ENCODE measurements around the gene WFDC10A.
A peak's percentile ranks its signal among the peaks of the same experiment; 100 is the strongest.

WFDC10A gene

DNA sequence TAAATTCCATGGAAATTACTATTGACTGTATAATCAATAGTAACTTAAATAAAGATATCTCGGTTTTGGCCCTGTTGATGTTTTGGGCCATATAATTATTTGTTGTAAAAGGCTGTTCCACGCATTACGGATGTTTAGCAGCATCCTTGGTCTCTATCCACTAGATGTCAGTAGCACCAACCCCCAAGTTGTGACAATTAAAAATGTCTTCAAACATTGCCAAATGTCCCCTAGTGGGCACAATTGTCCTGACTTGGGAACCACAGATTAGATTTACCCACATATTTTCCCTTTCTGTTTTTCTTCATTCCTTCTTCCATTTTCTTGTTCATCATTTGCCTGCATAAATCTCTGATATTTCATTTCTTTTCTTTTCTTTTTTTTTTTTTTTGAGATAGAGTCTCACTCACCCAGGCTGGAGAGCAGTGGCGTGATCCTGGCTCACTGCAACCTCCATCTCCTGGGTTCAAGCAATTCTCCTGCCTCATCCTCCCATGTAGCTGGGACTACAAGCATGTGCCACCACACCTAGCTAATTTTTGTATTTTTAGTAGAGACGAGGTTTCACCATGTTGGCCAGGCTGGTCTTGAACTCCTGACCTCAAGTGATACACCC, 36.9 kb upstream of the WFDC10A start:
- TF ChIP-seq, protein P1, sequence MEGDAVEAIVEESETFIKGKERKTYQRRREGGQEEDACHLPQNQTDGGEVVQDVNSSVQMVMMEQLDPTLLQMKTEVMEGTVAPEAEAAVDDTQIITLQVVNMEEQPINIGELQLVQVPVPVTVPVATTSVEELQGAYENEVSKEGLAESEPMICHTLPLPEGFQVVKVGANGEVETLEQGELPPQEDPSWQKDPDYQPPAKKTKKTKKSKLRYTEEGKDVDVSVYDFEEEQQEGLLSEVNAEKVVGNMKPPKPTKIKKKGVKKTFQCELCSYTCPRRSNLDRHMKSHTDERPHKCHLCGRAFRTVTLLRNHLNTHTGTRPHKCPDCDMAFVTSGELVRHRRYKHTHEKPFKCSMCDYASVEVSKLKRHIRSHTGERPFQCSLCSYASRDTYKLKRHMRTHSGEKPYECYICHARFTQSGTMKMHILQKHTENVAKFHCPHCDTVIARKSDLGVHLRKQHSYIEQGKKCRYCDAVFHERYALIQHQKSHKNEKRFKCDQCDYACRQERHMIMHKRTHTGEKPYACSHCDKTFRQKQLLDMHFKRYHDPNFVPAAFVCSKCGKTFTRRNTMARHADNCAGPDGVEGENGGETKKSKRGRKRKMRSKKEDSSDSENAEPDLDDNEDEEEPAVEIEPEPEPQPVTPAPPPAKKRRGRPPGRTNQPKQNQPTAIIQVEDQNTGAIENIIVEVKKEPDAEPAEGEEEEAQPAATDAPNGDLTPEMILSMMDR (IDR thresholded peaks at IDR 0.05; ENCODE audit: control extremely low read depth, extremely low read depth, low read depth, missing control alignments) = peak; percentile 51
- ChIA-PET POLR2A (no interaction called here), CTCF (interaction anchor here (3.8 kb wide), 1 partner anchor 178 kb away, joined by 34 read pairs; no protein-coding TSS in a partner anchor)

DNA sequence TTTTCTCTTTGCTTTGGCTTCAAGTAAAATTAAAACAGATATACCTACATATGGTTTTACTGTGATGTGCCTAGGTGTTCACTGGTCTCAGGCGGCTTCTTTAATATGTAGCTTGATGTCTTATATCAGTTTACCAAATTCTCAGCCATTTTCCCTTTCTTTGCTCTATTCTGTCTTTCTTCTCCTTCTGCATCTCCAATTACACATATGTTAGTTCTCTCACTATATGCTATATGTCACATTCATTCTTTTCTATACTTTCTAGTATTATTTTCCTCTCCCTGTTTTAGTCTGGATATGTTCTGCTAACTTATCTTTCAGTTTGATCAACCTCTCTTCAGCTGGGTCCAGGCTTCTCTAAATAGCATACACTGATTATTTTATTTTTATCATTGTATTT, 36.0 kb upstream of the WFDC10A start:
- no peak for DNase-seq (ENCODE audit: extremely low spot score)
- ChIA-PET CTCF (interaction anchor here (3.8 kb wide), 1 partner anchor 178 kb away, joined by 34 read pairs; no protein-coding TSS in a partner anchor), POLR2A (no interaction called here)
- TF ChIP-seq, protein P1 (IDR thresholded peaks at IDR 0.05; ENCODE audit: control extremely low read depth, extremely low read depth, low read depth, missing control alignments) = no peak

More for the DNA sequence above, 36.9 kb upstream of the WFDC10A start:
- DNase-seq (ENCODE audit: extremely low spot score) = peak; percentile 27

DNA sequence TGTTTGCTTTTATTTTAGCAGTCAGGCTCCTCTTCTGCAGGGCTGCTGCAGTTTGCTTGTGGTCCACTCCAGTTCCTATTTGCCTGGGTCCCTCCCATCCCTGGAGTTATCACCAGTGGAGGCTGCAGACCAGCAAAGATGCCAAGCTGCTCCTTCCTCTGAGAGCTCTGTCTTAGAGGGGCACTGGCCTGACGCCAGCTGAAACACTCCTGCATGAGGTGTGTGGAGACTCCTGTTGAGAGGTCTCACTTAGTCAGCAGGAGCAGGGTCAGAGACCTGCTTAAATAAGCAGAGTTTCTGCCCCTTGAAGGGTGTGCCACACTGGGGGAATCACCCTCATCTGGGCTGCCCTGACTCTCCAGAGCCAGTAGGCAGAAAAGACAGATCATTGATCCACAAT, 34.3 kb upstream of the WFDC10A start:
- DNase-seq (ENCODE audit: extremely low spot score) = no peak
- TF ChIP-seq, protein P1 (IDR thresholded peaks at IDR 0.05; ENCODE audit: control extremely low read depth, extremely low read depth, low read depth, missing control alignments) = no peak
- ChIA-PET CTCF (interaction anchor here (1.5 to 3.8 kb wide), 2 partner anchors 31 to 176 kb away, joined by 3 to 34 read pairs; no protein-coding TSS in a partner anchor), POLR2A (no interaction called here)

DNA sequence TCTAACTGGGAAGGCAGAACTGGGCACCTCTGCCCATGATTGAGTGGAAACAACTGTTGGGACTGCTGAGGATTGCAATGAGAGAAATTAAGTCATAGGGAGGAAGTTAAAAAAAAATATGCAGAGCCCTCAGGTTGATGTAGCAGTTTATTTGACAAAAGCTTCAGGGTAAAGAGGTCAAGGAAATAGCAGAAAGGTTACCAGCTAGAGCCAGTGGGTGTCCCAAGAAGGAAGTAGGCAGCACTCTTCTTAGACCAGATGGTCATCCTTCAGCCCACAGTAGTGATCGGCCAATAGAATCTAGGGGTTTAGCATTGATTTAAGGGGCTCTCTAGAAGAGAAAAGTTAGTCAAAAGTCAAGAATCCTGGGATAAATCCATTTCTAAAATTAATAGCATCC, 21.7 kb upstream of the WFDC10A start:
- TF ChIP-seq, protein P1 (IDR thresholded peaks at IDR 0.05; ENCODE audit: control extremely low read depth, extremely low read depth, low read depth, missing control alignments) = no peak
- CTCF ChIA-PET = no interaction called here
- POLR2A ChIA-PET = no interaction called here
- no peak for DNase-seq (ENCODE audit: extremely low spot score)

DNA sequence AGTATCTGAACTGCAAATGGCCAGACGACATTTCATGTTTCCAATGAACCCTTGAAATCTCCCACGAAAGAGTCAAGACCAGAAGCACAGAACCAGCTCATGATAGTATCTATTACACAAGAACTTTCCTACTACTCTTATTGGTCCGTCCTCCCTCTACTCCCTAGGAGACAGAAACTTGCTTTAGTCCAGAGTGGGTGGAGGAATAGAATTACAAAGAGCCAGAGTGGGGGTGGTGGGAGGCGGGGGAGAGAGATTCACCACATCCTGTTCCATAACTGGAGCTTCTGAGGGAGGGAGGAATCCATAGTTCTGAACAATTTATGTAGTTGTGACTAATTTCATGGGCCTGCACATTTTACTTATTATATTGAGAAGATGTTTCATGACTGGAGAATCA, 18.5 kb upstream of the WFDC10A start:
- ChIA-PET CTCF (interaction anchor here (2.1 kb wide), 1 partner anchor 18 kb away, joined by 8 read pairs; the partner anchor contains the start of gene WFDC10A), POLR2A (no interaction called here)
- TF ChIP-seq, protein P1 (IDR thresholded peaks at IDR 0.05; ENCODE audit: control extremely low read depth, extremely low read depth, low read depth, missing control alignments) = no peak
- no peak for DNase-seq (ENCODE audit: extremely low spot score)

DNA sequence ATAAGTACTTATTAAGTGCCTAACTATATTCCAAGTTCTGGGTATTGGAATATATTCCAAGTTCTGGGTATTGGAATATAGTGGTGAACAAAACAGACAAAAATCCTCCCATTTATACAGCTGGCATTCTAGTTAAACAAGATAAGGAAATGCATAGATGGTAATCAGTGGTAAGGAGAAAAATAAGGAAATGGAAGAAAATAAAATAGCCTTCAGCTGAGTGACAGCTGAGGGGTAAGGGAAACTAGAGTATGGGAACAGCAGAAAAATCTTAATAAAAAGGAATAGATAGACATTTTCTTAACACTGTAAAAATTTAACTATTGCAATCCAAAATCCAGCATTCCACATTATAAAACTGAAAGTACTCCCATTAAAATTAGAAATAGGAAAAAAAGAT, 17.2 kb upstream of the WFDC10A start:
- TF ChIP-seq, protein P1 (IDR thresholded peaks at IDR 0.05; ENCODE audit: control extremely low read depth, extremely low read depth, low read depth, missing control alignments) = no peak
- CTCF ChIA-PET = interaction anchor here (2.1 kb wide), 1 partner anchor 17 kb away, joined by 8 read pairs; the partner anchor contains the start of gene WFDC10A
- POLR2A ChIA-PET = no interaction called here
- DNase-seq (ENCODE audit: extremely low spot score) = no peak

Measured in GM10248 (cell line).